ENCODE data around the gene ITLN2. TPM values are rescaled to one million over a fixed set of nuclear protein-coding genes. Genes with fewer than 3 reads are reported as not detected.
A peak's percentile ranks its signal among the peaks of the same experiment; 100 is the strongest.
"Not testable (repeated sequence)": the region's sequence is repeated elsewhere in the genome, so short reads cannot be mapped to it uniquely, and the experiment has no call there.

ITLN2 gene
- total and polyA plus RNA-seq, 2 experiments from 2014 or later = 8.0 to 12.8 TPM

GRCh38 chr1:160996178-160996577, 41.6 kb upstream of the ITLN2 start (continued):
- TF ChIP-seq ZNF462 (CRISPR knock-in tag; IDR thresholded peaks at IDR 0.05) (no peak), ETS1 (IDR thresholded peaks at IDR 0.05) (no peak), EZH2 (IDR thresholded peaks at IDR 0.05; ENCODE audit: low read depth, unreplicated experiment) (no peak), ZNF114 (CRISPR knock-in tag; IDR thresholded peaks at IDR 0.05) (no peak), EZH2phosphoT487 (IDR thresholded peaks at IDR 0.05; ENCODE audit: unreplicated experiment) (no peak)

GRCh38 chr1:160993544-160994193, 39.1 kb upstream of the ITLN2 start:
- ATAC-seq = peak; percentile 12; the same call in 1 of the 3 replicates
- Histone ChIP-seq H3F3A (replicated peaks; ENCODE audit: low read depth) (peaks cover 22% of the 10 kb centered on the region), H3K27ac (ENCODE audit: low read depth) (no peak overlapping the region; the same call in 1 of the 2 replicates), H3K79me2 (replicated peaks; ENCODE audit: insufficient read depth) (no peaks in the 10 kb centered on the region), H3K4me1 (ENCODE audit: insufficient read depth) (peaks cover 8% of the 10 kb centered on the region), H2AFZ (no peak overlapping the region), H4K20me1 (replicated peaks; ENCODE audit: insufficient read depth) (peaks cover 8% of the 10 kb centered on the region; the same call in 1 of the 2 replicates), H3K9me2 (ENCODE audit: insufficient read depth) (no peaks in the 10 kb centered on the region), H3K4me2 (no peak overlapping the region), H3K27me3 (ENCODE audit: insufficient read depth) (no peaks in the 10 kb centered on the region), H3K36me3 (ENCODE audit: insufficient read depth) (peaks cover 13% of the 10 kb centered on the region), H3K4me3 (no peak overlapping the region)
- H3K9me3 Mint-ChIP-seq = peaks cover 3% of the 10 kb centered on the region; the same call in 2 of the 3 replicates
- TF ChIP-seq CTCF (conservative IDR thresholded peaks at IDR 0.05; ENCODE audit: low read depth in 2 of 2) = peak in 1 of 2 experiments; percentile 15; a peak in 1 of 4 replicates
- no peak for TF ChIP-seq ZNF114 (CRISPR knock-in tag; IDR thresholded peaks at IDR 0.05)
- no peak for TF ChIP-seq NANOG (IDR thresholded peaks at IDR 0.05; ENCODE audit: borderline replicate concordance)
- TF ChIP-seq EZH2 (IDR thresholded peaks at IDR 0.05; ENCODE audit: low read depth, unreplicated experiment) = no peak
- no peak for TF ChIP-seq ETS1 (IDR thresholded peaks at IDR 0.05)
- TF ChIP-seq EZH2phosphoT487 (IDR thresholded peaks at IDR 0.05; ENCODE audit: unreplicated experiment) = no peak
- no peak overlapping the region for H3K27ac Mint-ChIP-seq
- H3K4me3 Mint-ChIP-seq = no peak overlapping the region
- peaks cover 15% of the 10 kb centered on the region for H3K27me3 Mint-ChIP-seq (ENCODE audit: insufficient read depth, low read depth, poor library complexity)
- peaks cover 28% of the 10 kb centered on the region for H3K4me1 Mint-ChIP-seq
- H3K36me3 Mint-ChIP-seq (ENCODE audit: low read depth) = peaks cover 41% of the 10 kb centered on the region
- no peak for DNase-seq (ENCODE audit: low spot score)

- Mint-ChIP-seq H3K4me1 (peaks cover 33% of the 10 kb centered on the region), H3K36me3 (ENCODE audit: low read depth) (peaks cover 26% of the 10 kb centered on the region), H3K27me3 (ENCODE audit: insufficient read depth, low read depth, poor library complexity) (peaks cover 10% of the 10 kb centered on the region)
- H3K79me2 ChIP-seq (replicated peaks; ENCODE audit: insufficient read depth); H3K36me3 ChIP-seq (ENCODE audit: insufficient read depth); H4K20me1 ChIP-seq (replicated peaks; ENCODE audit: insufficient read depth); H3K9me3 Mint-ChIP-seq; H3K4me2 ChIP-seq; H3K27me3 ChIP-seq (ENCODE audit: insufficient read depth); H3K4me3 Mint-ChIP-seq; H3K4me3 ChIP-seq; ATAC-seq; H2AFZ ChIP-seq; H3K9me2 ChIP-seq (ENCODE audit: insufficient read depth); H3K27ac ChIP-seq (ENCODE audit: low read depth); DNase-seq (ENCODE audit: low spot score); H3K27ac Mint-ChIP-seq: not testable (repeated sequence)
- H3F3A ChIP-seq (replicated peaks; ENCODE audit: low read depth) = peaks cover 15% of the 10 kb centered on the region
- H3K4me1 ChIP-seq (ENCODE audit: insufficient read depth) = peaks cover 10% of the 10 kb centered on the region
Measured at GRCh38 chr1:160992036-160992435, 37.4 kb upstream of the ITLN2 start.
